GM23338 (cell line): Measurements from ENCODE around the gene CELA2A. TPM values are rescaled to one million over a fixed set of nuclear protein-coding genes. Genes with fewer than 3 reads are reported as not detected.

Source experiments
- ATAC-seq: fragments of 200-7000 bp; cut with Tn5 transposase; 3 replicates; pipeline ENCODE4 v1.9.1; 2020
- DNase-seq: peaks from one replicate; pipeline ENCODE4 v3.0.0-alpha.2; 2015; ENCODE audit warnings: low spot score
- H2AFZ ChIP-seq: fragments of 200-600 bp; sonication (generic); 2 replicates; pipeline ENCODE4 v1.8.0; 2016; ENCODE audit warnings: antibody characterized with exemption, mild to moderate bottlenecking, moderate library complexity
- H3F3A ChIP-seq: fragments of 200-600 bp; sonication (generic); replicated peaks from 2 replicates; pipeline ENCODE4 v1.8.0; 2017; ENCODE audit warnings: antibody characterized with exemption, mixed run types, low read depth
- H3K27ac ChIP-seq: fragments of 200-600 bp; sonication (generic); 2 replicates; pipeline ENCODE4 v1.6.1; 2016; ENCODE audit warnings: low read depth
- H3K27me3 ChIP-seq: fragments of 200-600 bp; sonication (generic); 2 replicates; pipeline ENCODE4 v1.8.0; 2016; ENCODE audit warnings: mild to moderate bottlenecking, mixed run types, moderate library complexity; ENCODE audit not compliant: insufficient read depth
- H3K36me3 ChIP-seq: fragments of 200-600 bp; sonication (generic); 2 replicates; pipeline ENCODE4 v1.8.0; 2016; ENCODE audit warnings: mild to moderate bottlenecking; ENCODE audit not compliant: insufficient read depth
- H3K4me1 ChIP-seq: fragments of 200-600 bp; sonication (generic); 2 replicates; pipeline ENCODE4 v1.8.0; 2016; ENCODE audit warnings: mild to moderate bottlenecking, moderate library complexity; ENCODE audit not compliant: insufficient read depth
- H3K4me2 ChIP-seq: fragments of 200-600 bp; sonication (generic); 2 replicates; pipeline ENCODE4 v1.7.1; 2017; ENCODE audit warnings: mixed run types
- H3K4me3 ChIP-seq: fragments of 200-600 bp; sonication (generic); 2 replicates; pipeline ENCODE4 v1.6.1; 2016; ENCODE audit warnings: mixed run types
- H3K79me2 ChIP-seq: fragments of 200-600 bp; sonication (generic); replicated peaks from 2 replicates; pipeline ENCODE4 v1.8.0; 2017; ENCODE audit warnings: mild to moderate bottlenecking; ENCODE audit not compliant: insufficient read depth
- H3K9me2 ChIP-seq: fragments of 200-600 bp; sonication (generic); 2 replicates; pipeline ENCODE4 v1.8.0; 2017; ENCODE audit not compliant: insufficient read depth
- H4K20me1 ChIP-seq: fragments of 200-600 bp; sonication (generic); replicated peaks from 2 replicates; pipeline ENCODE4 v1.8.0; 2017; ENCODE audit warnings: mild to moderate bottlenecking; ENCODE audit not compliant: insufficient read depth
- H3K27ac Mint-ChIP-seq: 2 replicates; pipeline ENCODE4 v1.8.0; 2020; ENCODE audit warnings: inconsistent platforms, mild to moderate bottlenecking, moderate library complexity, mixed read lengths
- H3K27me3 Mint-ChIP-seq: 3 replicates; pipeline ENCODE4 v1.8.0; 2022; ENCODE audit warnings: low read depth, mild to moderate bottlenecking, moderate library complexity, mixed read lengths, inconsistent platforms; ENCODE audit not compliant: insufficient read depth, poor library complexity
- H3K36me3 Mint-ChIP-seq: 3 replicates; pipeline ENCODE4 v1.8.0; 2021; ENCODE audit warnings: low read depth, mild to moderate bottlenecking, inconsistent platforms, moderate library complexity, mixed read lengths
- H3K4me1 Mint-ChIP-seq: 3 replicates; pipeline ENCODE4 v1.8.0; 2020; ENCODE audit warnings: mild to moderate bottlenecking, inconsistent platforms, mixed read lengths
- H3K4me3 Mint-ChIP-seq: 3 replicates; pipeline ENCODE4 v1.8.0; 2021; ENCODE audit warnings: moderate library complexity, mild to moderate bottlenecking, inconsistent platforms, mixed read lengths
- H3K9me3 Mint-ChIP-seq: 3 replicates; pipeline ENCODE4 v1.8.0; 2020; ENCODE audit warnings: moderate library complexity, mild to moderate bottlenecking, inconsistent platforms, mixed read lengths
- CREB1 ChIP-seq: fragments of 250-450 bp; sonication (Bioruptor Pico); IDR thresholded peaks from 2 replicates; pipeline ENCODE4 v1.5.0; 2020; ENCODE audit warnings: low read depth, mild to moderate bottlenecking, moderate library complexity
- EZH2 ChIP-seq: fragments of 200-600 bp; sonication (generic); IDR thresholded peaks from one replicate; pipeline ENCODE4 v1.8.0; 2017; ENCODE audit warnings: antibody characterized with exemption, mild to moderate bottlenecking, low read depth; ENCODE audit not compliant: unreplicated experiment
- JUNB ChIP-seq: IDR thresholded peaks from one replicate; pipeline ENCODE4 v1.6.1; 2016; ENCODE audit warnings: antibody characterized with exemption; ENCODE audit not compliant: unreplicated experiment
- NANOG ChIP-seq: IDR thresholded peaks from 2 replicates; pipeline ENCODE4 v1.6.1; 2016; ENCODE audit warnings: antibody characterized with exemption, borderline replicate concordance
- POLR2AphosphoS5 ChIP-seq: IDR thresholded peaks from 2 replicates; pipeline ENCODE4 v1.6.1; 2016; ENCODE audit warnings: antibody characterized with exemption, low read depth
- ZNF114 ChIP-seq: fragments of 250-450 bp; sonication (Bioruptor Pico); IDR thresholded peaks from 2 replicates; pipeline ENCODE4 v1.5.0; 2020; ENCODE audit warnings: mild to moderate bottlenecking, moderate library complexity
- polyA plus RNA-seq: library from polyadenylated mRNA; unstranded; fragments of >200 nt; fragmentation: Nextera tagmentation; extraction: Ambion mirVana; gene quantifications from 2 replicates; pipeline ENCODE4 v1.2.1, GENCODE V29; 2016
- total RNA-seq: library from RNA; depleted of rRNA; stranded (reverse); fragments of >200 nt; shearing (Covaris generic); gene quantifications from 2 replicates; pipeline ENCODE4 v1.2.3, GENCODE V29; 2014
- TF ChIP-seq, protein P1 (sequence below): IDR thresholded peaks from one replicate; pipeline ENCODE4 v1.6.1; 2018; ENCODE audit warnings: antibody characterized with exemption; ENCODE audit not compliant: unreplicated experiment
- TF ChIP-seq, protein P2 (sequence below), 2 experiments: fragments of 200-600 bp in 1 of 2; sonication (generic) in 1 of 2; conservative IDR thresholded peaks; 2 replicates each; pipeline versions ENCODE4 v1.5.1 to v1.6.1; 2016 to 2017; ENCODE audit warnings: antibody characterized with exemption in 2 of 2, low read depth in 2 of 2, mild to moderate bottlenecking in 2 of 2, moderate library complexity in 1 of 2
- TF ChIP-seq, protein P3 (sequence below): fragments of 250-450 bp; sonication (Bioruptor Pico); IDR thresholded peaks from 2 replicates; pipeline ENCODE4 v1.5.0; 2020; ENCODE audit warnings: mild to moderate bottlenecking, moderate library complexity

Gene CELA2A
- total and polyA plus RNA-seq, 2 experiments from 2014 or later, result not detected

DNA sequence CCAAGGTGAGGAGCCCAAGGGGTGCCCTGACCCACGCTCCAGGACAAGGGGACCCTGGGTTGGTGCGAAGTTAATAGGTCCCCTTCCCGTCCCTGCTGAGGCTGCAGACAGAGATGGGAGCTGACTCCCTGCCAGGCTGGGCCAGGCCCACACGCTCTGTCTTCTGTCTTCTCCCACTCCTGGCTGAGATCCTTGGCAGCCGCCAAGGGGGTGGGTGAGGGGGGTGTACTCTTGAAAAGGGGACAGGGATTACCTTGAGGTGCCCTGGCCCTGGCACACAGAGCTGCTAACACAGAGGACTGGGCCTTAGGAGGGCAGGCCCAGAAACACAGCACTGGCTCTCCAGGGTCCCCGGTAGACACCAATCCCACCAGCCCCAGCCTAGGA is 29.3 kb upstream of the CELA2A start:
- H3K4me2 ChIP-seq, result no peak overlapping the region

More for the DNA sequence above, 29.3 kb upstream of the CELA2A start:
- Mint-ChIP-seq H3K27me3 (peaks cover 13% of the 10 kb centered on the region), H3K9me3 (no peaks in the 10 kb centered on the region), H3K4me3 (no peak overlapping the region), H3K36me3 (no peaks in the 10 kb centered on the region; the same call in 2 of the 3 replicates), H3K4me1 (peaks cover 10% of the 10 kb centered on the region; the same call in 2 of the 3 replicates), H3K27ac (no peak overlapping the region)
- H3K36me3 ChIP-seq, result no peaks in the 10 kb centered on the region
- DNase-seq (no peak), ATAC-seq (no peak)
- no peak overlapping the region for H2AFZ ChIP-seq
- no peak overlapping the region for H3K27ac ChIP-seq
- H3K4me1 ChIP-seq, result no peaks in the 10 kb centered on the region
- H3K79me2 ChIP-seq, result no peaks in the 10 kb centered on the region
- H3F3A ChIP-seq, result no peaks in the 10 kb centered on the region
- no peaks in the 10 kb centered on the region for H4K20me1 ChIP-seq
- no peaks in the 10 kb centered on the region for H3K27me3 ChIP-seq
- no peaks in the 10 kb centered on the region for H3K9me2 ChIP-seq
- no peak for TF ChIP-seq ZNF114 (CRISPR knock-in tag)
- TF ChIP-seq, protein P1, sequence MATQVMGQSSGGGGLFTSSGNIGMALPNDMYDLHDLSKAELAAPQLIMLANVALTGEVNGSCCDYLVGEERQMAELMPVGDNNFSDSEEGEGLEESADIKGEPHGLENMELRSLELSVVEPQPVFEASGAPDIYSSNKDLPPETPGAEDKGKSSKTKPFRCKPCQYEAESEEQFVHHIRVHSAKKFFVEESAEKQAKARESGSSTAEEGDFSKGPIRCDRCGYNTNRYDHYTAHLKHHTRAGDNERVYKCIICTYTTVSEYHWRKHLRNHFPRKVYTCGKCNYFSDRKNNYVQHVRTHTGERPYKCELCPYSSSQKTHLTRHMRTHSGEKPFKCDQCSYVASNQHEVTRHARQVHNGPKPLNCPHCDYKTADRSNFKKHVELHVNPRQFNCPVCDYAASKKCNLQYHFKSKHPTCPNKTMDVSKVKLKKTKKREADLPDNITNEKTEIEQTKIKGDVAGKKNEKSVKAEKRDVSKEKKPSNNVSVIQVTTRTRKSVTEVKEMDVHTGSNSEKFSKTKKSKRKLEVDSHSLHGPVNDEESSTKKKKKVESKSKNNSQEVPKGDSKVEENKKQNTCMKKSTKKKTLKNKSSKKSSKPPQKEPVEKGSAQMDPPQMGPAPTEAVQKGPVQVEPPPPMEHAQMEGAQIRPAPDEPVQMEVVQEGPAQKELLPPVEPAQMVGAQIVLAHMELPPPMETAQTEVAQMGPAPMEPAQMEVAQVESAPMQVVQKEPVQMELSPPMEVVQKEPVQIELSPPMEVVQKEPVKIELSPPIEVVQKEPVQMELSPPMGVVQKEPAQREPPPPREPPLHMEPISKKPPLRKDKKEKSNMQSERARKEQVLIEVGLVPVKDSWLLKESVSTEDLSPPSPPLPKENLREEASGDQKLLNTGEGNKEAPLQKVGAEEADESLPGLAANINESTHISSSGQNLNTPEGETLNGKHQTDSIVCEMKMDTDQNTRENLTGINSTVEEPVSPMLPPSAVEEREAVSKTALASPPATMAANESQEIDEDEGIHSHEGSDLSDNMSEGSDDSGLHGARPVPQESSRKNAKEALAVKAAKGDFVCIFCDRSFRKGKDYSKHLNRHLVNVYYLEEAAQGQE, result no peak
- TF ChIP-seq, protein P2, sequence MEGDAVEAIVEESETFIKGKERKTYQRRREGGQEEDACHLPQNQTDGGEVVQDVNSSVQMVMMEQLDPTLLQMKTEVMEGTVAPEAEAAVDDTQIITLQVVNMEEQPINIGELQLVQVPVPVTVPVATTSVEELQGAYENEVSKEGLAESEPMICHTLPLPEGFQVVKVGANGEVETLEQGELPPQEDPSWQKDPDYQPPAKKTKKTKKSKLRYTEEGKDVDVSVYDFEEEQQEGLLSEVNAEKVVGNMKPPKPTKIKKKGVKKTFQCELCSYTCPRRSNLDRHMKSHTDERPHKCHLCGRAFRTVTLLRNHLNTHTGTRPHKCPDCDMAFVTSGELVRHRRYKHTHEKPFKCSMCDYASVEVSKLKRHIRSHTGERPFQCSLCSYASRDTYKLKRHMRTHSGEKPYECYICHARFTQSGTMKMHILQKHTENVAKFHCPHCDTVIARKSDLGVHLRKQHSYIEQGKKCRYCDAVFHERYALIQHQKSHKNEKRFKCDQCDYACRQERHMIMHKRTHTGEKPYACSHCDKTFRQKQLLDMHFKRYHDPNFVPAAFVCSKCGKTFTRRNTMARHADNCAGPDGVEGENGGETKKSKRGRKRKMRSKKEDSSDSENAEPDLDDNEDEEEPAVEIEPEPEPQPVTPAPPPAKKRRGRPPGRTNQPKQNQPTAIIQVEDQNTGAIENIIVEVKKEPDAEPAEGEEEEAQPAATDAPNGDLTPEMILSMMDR (conservative IDR thresholded peaks at IDR 0.05; ENCODE audit: low read depth in 2 of 2), result no peak
- TF ChIP-seq POLR2AphosphoS5, result no peak
- TF ChIP-seq, protein P3, sequence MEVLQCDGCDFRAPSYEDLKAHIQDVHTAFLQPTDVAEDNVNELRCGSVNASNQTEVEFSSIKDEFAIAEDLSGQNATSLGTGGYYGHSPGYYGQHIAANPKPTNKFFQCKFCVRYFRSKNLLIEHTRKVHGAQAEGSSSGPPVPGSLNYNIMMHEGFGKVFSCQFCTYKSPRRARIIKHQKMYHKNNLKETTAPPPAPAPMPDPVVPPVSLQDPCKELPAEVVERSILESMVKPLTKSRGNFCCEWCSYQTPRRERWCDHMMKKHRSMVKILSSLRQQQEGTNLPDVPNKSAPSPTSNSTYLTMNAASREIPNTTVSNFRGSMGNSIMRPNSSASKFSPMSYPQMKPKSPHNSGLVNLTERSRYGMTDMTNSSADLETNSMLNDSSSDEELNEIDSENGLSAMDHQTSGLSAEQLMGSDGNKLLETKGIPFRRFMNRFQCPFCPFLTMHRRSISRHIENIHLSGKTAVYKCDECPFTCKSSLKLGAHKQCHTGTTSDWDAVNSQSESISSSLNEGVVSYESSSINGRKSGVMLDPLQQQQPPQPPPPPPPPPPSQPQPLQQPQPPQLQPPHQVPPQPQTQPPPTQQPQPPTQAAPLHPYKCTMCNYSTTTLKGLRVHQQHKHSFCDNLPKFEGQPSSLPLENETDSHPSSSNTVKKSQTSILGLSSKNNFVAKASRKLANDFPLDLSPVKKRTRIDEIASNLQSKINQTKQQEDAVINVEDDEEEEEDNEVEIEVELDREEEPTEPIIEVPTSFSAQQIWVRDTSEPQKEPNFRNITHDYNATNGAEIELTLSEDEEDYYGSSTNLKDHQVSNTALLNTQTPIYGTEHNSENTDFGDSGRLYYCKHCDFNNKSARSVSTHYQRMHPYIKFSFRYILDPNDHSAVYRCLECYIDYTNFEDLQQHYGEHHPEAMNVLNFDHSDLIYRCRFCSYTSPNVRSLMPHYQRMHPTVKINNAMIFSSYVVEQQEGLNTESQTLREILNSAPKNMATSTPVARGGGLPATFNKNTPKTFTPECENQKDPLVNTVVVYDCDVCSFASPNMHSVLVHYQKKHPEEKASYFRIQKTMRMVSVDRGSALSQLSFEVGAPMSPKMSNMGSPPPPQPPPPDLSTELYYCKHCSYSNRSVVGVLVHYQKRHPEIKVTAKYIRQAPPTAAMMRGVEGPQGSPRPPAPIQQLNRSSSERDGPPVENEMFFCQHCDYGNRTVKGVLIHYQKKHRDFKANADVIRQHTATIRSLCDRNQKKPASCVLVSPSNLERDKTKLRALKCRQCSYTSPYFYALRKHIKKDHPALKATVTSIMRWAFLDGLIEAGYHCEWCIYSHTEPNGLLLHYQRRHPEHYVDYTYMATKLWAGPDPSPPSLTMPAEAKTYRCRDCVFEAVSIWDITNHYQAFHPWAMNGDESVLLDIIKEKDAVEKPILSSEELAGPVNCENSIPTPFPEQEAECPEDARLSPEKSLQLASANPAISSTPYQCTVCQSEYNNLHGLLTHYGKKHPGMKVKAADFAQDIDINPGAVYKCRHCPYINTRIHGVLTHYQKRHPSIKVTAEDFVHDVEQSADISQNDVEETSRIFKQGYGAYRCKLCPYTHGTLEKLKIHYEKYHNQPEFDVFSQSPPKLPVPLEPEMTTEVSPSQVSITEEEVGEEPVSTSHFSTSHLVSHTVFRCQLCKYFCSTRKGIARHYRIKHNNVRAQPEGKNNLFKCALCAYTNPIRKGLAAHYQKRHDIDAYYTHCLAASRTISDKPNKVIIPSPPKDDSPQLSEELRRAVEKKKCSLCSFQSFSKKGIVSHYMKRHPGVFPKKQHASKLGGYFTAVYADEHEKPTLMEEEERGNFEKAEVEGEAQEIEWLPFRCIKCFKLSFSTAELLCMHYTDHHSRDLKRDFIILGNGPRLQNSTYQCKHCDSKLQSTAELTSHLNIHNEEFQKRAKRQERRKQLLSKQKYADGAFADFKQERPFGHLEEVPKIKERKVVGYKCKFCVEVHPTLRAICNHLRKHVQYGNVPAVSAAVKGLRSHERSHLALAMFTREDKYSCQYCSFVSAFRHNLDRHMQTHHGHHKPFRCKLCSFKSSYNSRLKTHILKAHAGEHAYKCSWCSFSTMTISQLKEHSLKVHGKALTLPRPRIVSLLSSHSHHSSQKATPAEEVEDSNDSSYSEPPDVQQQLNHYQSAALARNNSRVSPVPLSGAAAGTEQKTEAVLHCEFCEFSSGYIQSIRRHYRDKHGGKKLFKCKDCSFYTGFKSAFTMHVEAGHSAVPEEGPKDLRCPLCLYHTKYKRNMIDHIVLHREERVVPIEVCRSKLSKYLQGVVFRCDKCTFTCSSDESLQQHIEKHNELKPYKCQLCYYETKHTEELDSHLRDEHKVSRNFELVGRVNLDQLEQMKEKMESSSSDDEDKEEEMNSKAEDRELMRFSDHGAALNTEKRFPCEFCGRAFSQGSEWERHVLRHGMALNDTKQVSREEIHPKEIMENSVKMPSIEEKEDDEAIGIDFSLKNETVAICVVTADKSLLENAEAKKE (CRISPR knock-in tag), result no peak
- TF ChIP-seq NANOG, result no peak
- TF ChIP-seq CREB1 (CRISPR knock-in tag), result no peak
- TF ChIP-seq JUNB, result no peak
- TF ChIP-seq EZH2, result no peak
- no peak overlapping the region for H3K4me3 ChIP-seq
